ENCODE data around the gene CD247. TPM values are rescaled to one million over a fixed set of nuclear protein-coding genes. Genes with fewer than 3 reads are reported as not detected.
A peak's percentile ranks its signal among the peaks of the same experiment; 100 is the strongest.

The CD247 gene
- total RNA-seq, 4 donors from 2014 or later: 2.0 to 4.7 (median 2.6) TPM

DNA sequence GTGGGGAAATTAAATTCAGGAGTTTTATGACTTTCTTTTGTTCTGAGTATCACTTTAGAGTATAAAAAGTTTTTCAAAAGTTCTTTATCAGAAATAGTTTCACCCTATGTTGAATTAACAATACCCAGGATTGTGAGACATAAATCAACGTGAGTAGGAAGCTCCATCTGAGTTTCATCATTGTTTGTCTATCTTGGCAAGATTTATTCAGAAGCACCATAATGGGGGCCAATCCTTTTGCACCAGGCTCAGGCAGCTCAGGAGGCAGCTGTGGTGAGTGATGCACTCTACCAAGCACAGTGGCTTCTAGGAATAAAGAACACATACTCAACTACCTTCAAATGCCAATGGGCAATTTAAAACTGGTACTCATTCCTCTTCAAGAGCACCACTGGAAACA lies 23.3 kb upstream of the CD247 start:
- no peak for DNase-seq (ENCODE audit: low spot score)
- TF ChIP-seq, protein P1, sequence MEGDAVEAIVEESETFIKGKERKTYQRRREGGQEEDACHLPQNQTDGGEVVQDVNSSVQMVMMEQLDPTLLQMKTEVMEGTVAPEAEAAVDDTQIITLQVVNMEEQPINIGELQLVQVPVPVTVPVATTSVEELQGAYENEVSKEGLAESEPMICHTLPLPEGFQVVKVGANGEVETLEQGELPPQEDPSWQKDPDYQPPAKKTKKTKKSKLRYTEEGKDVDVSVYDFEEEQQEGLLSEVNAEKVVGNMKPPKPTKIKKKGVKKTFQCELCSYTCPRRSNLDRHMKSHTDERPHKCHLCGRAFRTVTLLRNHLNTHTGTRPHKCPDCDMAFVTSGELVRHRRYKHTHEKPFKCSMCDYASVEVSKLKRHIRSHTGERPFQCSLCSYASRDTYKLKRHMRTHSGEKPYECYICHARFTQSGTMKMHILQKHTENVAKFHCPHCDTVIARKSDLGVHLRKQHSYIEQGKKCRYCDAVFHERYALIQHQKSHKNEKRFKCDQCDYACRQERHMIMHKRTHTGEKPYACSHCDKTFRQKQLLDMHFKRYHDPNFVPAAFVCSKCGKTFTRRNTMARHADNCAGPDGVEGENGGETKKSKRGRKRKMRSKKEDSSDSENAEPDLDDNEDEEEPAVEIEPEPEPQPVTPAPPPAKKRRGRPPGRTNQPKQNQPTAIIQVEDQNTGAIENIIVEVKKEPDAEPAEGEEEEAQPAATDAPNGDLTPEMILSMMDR (IDR thresholded peaks at IDR 0.05): no peak
- peak; percentile 54 for ATAC-seq (ENCODE audit: low FRiP score)

DNA sequence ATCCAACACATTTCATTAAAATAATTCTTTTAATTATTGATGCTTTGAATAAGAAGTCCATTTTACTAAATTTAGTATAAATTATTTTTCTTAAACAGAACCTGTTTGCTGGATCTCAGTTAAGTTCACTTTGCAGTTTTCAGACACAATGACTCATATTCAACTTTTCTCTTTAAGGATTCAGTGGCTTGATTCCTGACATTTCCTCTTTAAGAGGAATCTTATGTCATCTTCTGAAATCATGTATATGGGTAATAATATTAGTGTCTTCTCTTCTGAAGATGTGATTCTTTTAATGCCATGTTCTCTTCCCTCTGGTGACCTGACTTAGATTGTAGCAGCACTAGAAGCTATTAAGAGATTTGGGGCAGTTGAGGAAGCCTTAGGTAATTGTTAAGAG lies 22.7 kb upstream of the CD247 start:
- TF ChIP-seq, protein P1 (IDR thresholded peaks at IDR 0.05): no peak
- DNase-seq (ENCODE audit: low spot score): no peak
- ATAC-seq (ENCODE audit: low FRiP score): no peak

DNA sequence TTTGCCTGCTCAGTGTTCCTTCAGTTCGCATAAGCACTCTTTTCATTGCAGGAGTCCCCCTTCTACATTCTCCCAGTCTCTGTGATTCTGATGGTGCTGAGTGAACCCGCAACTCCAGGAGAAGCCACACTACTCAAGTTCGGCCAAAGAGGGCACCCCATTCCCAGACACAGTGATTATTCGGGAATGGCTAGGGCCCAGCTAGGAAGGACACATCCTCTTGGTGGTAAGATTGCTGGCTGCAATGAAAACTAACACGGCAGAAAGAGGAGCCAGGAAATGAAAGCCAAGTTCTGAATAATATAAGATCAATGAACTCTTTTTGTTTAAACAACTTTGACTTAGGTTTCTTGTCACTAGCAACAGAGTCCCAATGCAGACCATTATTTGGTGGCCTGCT lies 20.3 kb upstream of the CD247 start:
- TF ChIP-seq, protein P1 (IDR thresholded peaks at IDR 0.05): no peak
- DNase-seq (ENCODE audit: low spot score): no peak
- ATAC-seq (ENCODE audit: low FRiP score): no peak

- DNase-seq (ENCODE audit: low spot score): no peak
Observed at GRCh38 chr1:167533851-167534300, 15.5 kb upstream of the CD247 start.

DNA sequence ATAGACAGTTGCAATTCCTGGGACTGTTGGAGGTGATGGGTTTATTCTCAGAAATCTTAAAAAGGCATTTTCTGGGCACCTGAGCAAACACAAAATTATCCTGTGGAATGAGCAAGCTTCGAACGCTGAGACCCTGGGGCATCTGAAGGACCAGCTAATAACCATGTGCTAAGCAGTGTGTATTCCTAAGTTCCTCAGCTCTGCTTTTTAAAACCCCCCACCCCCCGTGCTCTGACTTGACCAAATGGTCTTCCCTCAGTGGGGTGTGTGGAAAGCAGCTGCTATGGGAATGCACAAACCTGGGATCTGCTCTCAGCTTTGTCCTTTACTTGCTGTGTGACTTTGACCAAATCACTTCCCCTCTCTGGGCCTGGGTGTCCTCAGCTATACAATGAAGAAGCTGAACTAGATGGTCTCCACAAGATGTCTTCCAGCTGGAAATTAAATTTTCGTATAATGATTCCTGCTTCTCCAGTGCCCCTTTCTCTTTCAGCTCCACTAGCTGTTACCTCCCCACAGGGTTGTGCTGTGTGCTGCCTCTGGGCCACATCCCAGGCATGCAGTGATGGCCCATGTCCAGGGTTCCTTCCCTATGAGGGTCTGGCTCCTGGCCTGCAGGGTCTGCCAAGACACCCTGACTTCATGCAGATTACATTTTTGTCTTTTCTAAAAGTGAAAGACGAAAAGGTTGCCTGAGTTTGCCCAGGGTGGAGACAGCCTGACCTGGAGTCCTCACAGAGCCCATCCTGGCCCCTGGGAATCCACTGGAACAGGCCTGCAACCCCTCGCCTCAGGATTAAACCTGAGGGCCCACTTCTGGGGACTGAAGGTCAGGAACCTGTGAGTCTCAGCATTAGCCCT lies 14.9 kb upstream of the CD247 start:
- TF ChIP-seq, protein P1 (IDR thresholded peaks at IDR 0.05): no peak
- DNase-seq (ENCODE audit: low spot score): no peak

More at GRCh38 chr1:167533851-167534300, 15.5 kb upstream of the CD247 start:
- TF ChIP-seq, protein P1 (IDR thresholded peaks at IDR 0.05): peak in 1 of 3 donors; percentile 20
- peak; percentile 82 for ATAC-seq (ENCODE audit: low FRiP score)

GRCh38 chr1:167532375-167532774 lies 14.0 kb upstream of the CD247 start:
- no peak for DNase-seq (ENCODE audit: low spot score)
- TF ChIP-seq, protein P1 (IDR thresholded peaks at IDR 0.05): no peak
- no peak for ATAC-seq (ENCODE audit: low FRiP score)

More for the DNA sequence above, 14.9 kb upstream of the CD247 start:
- peak; percentile 34 for ATAC-seq (ENCODE audit: low FRiP score)
